Endothelial cell of umbilical vein (primary cell): ENCODE results near the gene SHFL. TPM values are rescaled to one million over a fixed set of nuclear protein-coding genes. Genes with fewer than 3 reads are reported as not detected.

ENCODE experiments used
- BruUV-seq: library from RNA; stranded (reverse); fragments of 400-500 nt; replicated peaks from 2 replicates; lab custom pipeline; 2021; lab: Mats Ljungman, UMichigan
- CTCF ChIA-PET: fragments of 300-600, 350-600 bp; sonication (Branson Sonifier 250); formaldehyde crosslinking; loops from one replicate; lab custom pipeline; 2021; ENCODE audit warnings: antibody characterized with exemption, inconsistent platforms; lab: Charles Lee
- POLR2A ChIA-PET: fragments of 300-600, 350-600 bp; sonication (Branson Sonifier 250); formaldehyde crosslinking; loops from one replicate; lab custom pipeline; 2021; ENCODE audit warnings: antibody characterized with exemption, inconsistent platforms; lab: Charles Lee
- DNase-seq: peaks from one replicate; pipeline ENCODE4 v3.0.0-alpha.2; 2011; ENCODE audit warnings: low read depth, low spot score
- FAIRE-seq: peaks from 2 replicates; lab custom pipeline; 2011; peaks lifted over from hg19 to GRCh38; lab: Jason Lieb, UNC
- H2AFZ ChIP-seq: 2 replicates; pipeline ENCODE4 v1.6.0; 2012; ENCODE audit warnings: low read depth, low read length, control low read depth, inconsistent platforms
- H3K27ac ChIP-seq: 2 replicates; pipeline ENCODE4 v1.5.1; 2011; ENCODE audit warnings: low read depth, mild to moderate bottlenecking, control low read depth, low read length, moderate library complexity; ENCODE audit not compliant: insufficient read depth
- H3K27me3 ChIP-seq, 2 experiments: 2 replicates each; pipeline versions ENCODE4 v1.6.0 to v1.6.1; 2011; ENCODE audit warnings: low read length in 2 of 2, mixed read lengths in 1 of 2; ENCODE audit not compliant: control insufficient read depth in 2 of 2, insufficient read depth in 2 of 2
- H3K36me3 ChIP-seq, 2 experiments: 2 replicates in 1 of 2; 3 replicates in 1 of 2; pipeline ENCODE4 v1.5.1; 2011; ENCODE audit warnings: low read length in 2 of 2, mild to moderate bottlenecking in 1 of 2, moderate library complexity in 1 of 2; ENCODE audit not compliant: control insufficient read depth in 2 of 2, insufficient read depth in 2 of 2; ENCODE audit errors: extremely low read depth in 1 of 2
- H3K4me1 ChIP-seq: 3 replicates; pipeline ENCODE4 v1.5.1; 2011; ENCODE audit warnings: mild to moderate bottlenecking, low read length; ENCODE audit not compliant: control insufficient read depth, insufficient read depth; ENCODE audit errors: extremely low read depth
- H3K4me2 ChIP-seq: 2 replicates; pipeline ENCODE4 v1.6.1; 2011; ENCODE audit warnings: low read length, control low read depth, mixed read lengths; ENCODE audit not compliant: insufficient read depth
- H3K4me3 ChIP-seq, 3 experiments: fragments of 200-600 bp in 1 of 3; sonication (generic), shearing (Covaris generic) in 1 of 3; replicated peaks in 1 of 3; 2 replicates each; pipeline ENCODE4 v1.5.1; 2011 to 2016; ENCODE audit warnings: control low read depth in 3 of 3, low read length in 3 of 3, mild to moderate bottlenecking in 2 of 3, inconsistent platforms in 1 of 3, low read depth in 1 of 3, moderate library complexity in 1 of 3; ENCODE audit not compliant: insufficient read depth in 1 of 3
- H3K79me2 ChIP-seq: 2 replicates; pipeline ENCODE4 v1.6.0; 2012; ENCODE audit warnings: low read length, inconsistent platforms; ENCODE audit not compliant: control insufficient read depth, insufficient read depth
- H3K9ac ChIP-seq: replicated peaks from 2 replicates; pipeline ENCODE3; 2011; ENCODE audit warnings: low read length, control low read depth; ENCODE audit not compliant: insufficient read depth; ENCODE audit errors: extremely low read depth
- H3K9me1 ChIP-seq: replicated peaks from 3 replicates; pipeline ENCODE4 v1.6.0; 2011; ENCODE audit warnings: mild to moderate bottlenecking, low read length; ENCODE audit not compliant: control insufficient read depth, insufficient read depth; ENCODE audit errors: extremely low read depth
- H3K9me3 ChIP-seq: replicated peaks from 2 replicates; pipeline ENCODE4 v1.5.1; 2012; ENCODE audit warnings: low read length, inconsistent platforms; ENCODE audit not compliant: control insufficient read depth, insufficient read depth
- H4K20me1 ChIP-seq: replicated peaks from 2 replicates; pipeline ENCODE3; 2011; ENCODE audit warnings: mild to moderate bottlenecking, low read length; ENCODE audit not compliant: control insufficient read depth, insufficient read depth; ENCODE audit errors: extremely low read depth
- CTCF ChIP-seq, 2 donors: IDR thresholded peaks; 1 replicate in 1 of 2; 2 replicates in 1 of 2; pipeline ENCODE4 v1.5.1; 2011; ENCODE audit warnings: low read length in 2 of 2, mild to moderate bottlenecking in 2 of 2, moderate library complexity in 2 of 2, control low read depth in 1 of 2, inconsistent platforms in 1 of 2, low read depth in 1 of 2; ENCODE audit not compliant: insufficient read depth in 1 of 2; ENCODE audit errors: extremely low read depth in 1 of 2
- EZH2 ChIP-seq: IDR thresholded peaks from 2 replicates; pipeline ENCODE4 v1.6.1; 2012; ENCODE audit warnings: borderline replicate concordance, low read depth, mild to moderate bottlenecking, moderate library complexity, low read length, inconsistent platforms; ENCODE audit not compliant: severe bottlenecking
- FOS ChIP-seq: IDR thresholded peaks from 2 replicates; pipeline ENCODE4 v1.6.1; 2011; ENCODE audit warnings: mild to moderate bottlenecking, low read length, moderate library complexity, borderline replicate concordance; ENCODE audit not compliant: insufficient read depth
- GATA2 ChIP-seq: IDR thresholded peaks from 2 replicates; pipeline ENCODE4 v1.7.0; 2011; ENCODE audit warnings: low read depth, mild to moderate bottlenecking, moderate library complexity, mixed read lengths, low read length; ENCODE audit not compliant: insufficient read length, insufficient read depth
- JUN ChIP-seq: IDR thresholded peaks from 2 replicates; pipeline ENCODE4 v1.6.1; 2011; ENCODE audit warnings: borderline replicate concordance, low read depth; ENCODE audit not compliant: insufficient read length, insufficient read depth
- MAX ChIP-seq: IDR thresholded peaks from 2 replicates; pipeline ENCODE4 v1.6.1; 2011; ENCODE audit not compliant: insufficient read depth, insufficient read length
- MYC ChIP-seq: IDR thresholded peaks from one replicate; pipeline ENCODE4 v1.6.1; 2011; ENCODE audit warnings: mild to moderate bottlenecking, low read depth, low read length
- POLR2A ChIP-seq: IDR thresholded peaks from 2 replicates; pipeline ENCODE4 v1.6.1; 2012; ENCODE audit warnings: low read depth, mild to moderate bottlenecking, control low read depth, low read length
- POLR2AphosphoS5 ChIP-seq: IDR thresholded peaks from 2 replicates; pipeline ENCODE4 v1.6.1; 2012; ENCODE audit warnings: low read depth, mild to moderate bottlenecking, control low read depth, low read length, moderate library complexity; ENCODE audit not compliant: insufficient read depth
- dilution Hi-C: fragments of 300-500 bp; cut with MboI; formaldehyde crosslinking; loops from one replicate; pipeline ENCODE4 v1.15.0; 2019; ENCODE audit warnings: low sequenced_read_pairs; ENCODE audit not compliant: extremely low pct_ligation_motif_present
- intact Hi-C: fragments of 100-400 bp; cut with micrococcal nuclease; formaldehyde crosslinking; loops from one replicate; pipeline ENCODE4 v1.10.0; 2022
- polyA plus RNA-seq, 4 experiments: library from polyadenylated mRNA; depleted of rRNA in 3 of 4; stranded (reverse) in 3 of 4; unstranded in 1 of 4; fragments of >200 nt; gene quantifications; 2 replicates each; pipeline versions ENCODE4 v1.2.1 to v1.2.3, GENCODE V29; 2011 to 2012; ENCODE audit warnings: missing spikeins in 1 of 4
- total RNA-seq: library from RNA; stranded (reverse); gene quantifications from 2 replicates; pipeline ENCODE4 v1.2.3, GENCODE V29; 2021

The SHFL gene
- total and polyA plus RNA-seq, 2 donors (not counting 3 experiments of a cell fraction or from before 2014, with no cell fraction given), result 34.4 to 36.9 TPM

GRCh38 chr19:10093295-10094186 lies 7.4 kb downstream of the SHFL start:
- no peaks in the 10 kb centered on the region for H3K79me2 ChIP-seq
- peaks cover 0 to 18% of the 10 kb centered on the region in 2 experiments for H3K36me3 ChIP-seq
- DNase-seq (no peak), FAIRE-seq (no peak)
- intact Hi-C loops, result no loop called here
- TF ChIP-seq POLR2AphosphoS5, result no peak
- TF ChIP-seq EZH2, result no peak
- no peak for TF ChIP-seq POLR2A
- no peak for TF ChIP-seq CTCF (IDR thresholded peaks at IDR 0.05; ENCODE audit: extremely low read depth in 1 of 2, insufficient read depth in 1 of 2, low read depth in 1 of 2, low read length in 2 of 2)
- TF ChIP-seq MYC, result no peak
- TF ChIP-seq FOS, result no peak
- no peak for TF ChIP-seq JUN
- TF ChIP-seq GATA2, result no peak
- TF ChIP-seq MAX, result no peak
- ChIA-PET CTCF (no interaction called here), POLR2A (no interaction called here)
- no peak overlapping the region for H3K27ac ChIP-seq
- dilution Hi-C loops, result no loop called here
- H3K4me3 ChIP-seq, result no peak overlapping the region
- H3K4me1 ChIP-seq, result peaks cover 3% of the 10 kb centered on the region
- no peak overlapping the region for H2AFZ ChIP-seq
- H3K9ac ChIP-seq, result no peak overlapping the region
- no peak overlapping the region for H3K4me2 ChIP-seq
- H3K9me3 ChIP-seq, result no peaks in the 10 kb centered on the region
- BruUV-seq, result no TSS peak
- H3K9me1 ChIP-seq, result no peaks in the 10 kb centered on the region
- H4K20me1 ChIP-seq, result no peaks in the 10 kb centered on the region
- H3K27me3 ChIP-seq, result no peaks in the 10 kb centered on the region
